Progenitor cell of endocrine pancreas (in vitro differentiated cells): ENCODE results near the gene BFSP2. TPM values are rescaled to one million over a fixed set of nuclear protein-coding genes. Genes with fewer than 3 reads are reported as not detected.

Experiments used
- DNase-seq: peaks from one replicate; pipeline ENCODE4 v3.0.0; 2021; ENCODE audit warnings: low spot score; ENCODE audit not compliant: unreplicated experiment
- H3K27ac Mint-ChIP-seq: 2 replicates; pipeline ENCODE4 v1.8.0; 2021; ENCODE audit warnings: mild to moderate bottlenecking, moderate library complexity, mixed read lengths
- H3K27me3 Mint-ChIP-seq: 2 replicates; pipeline ENCODE4 v1.8.0; 2021; ENCODE audit warnings: mixed read lengths
- H3K36me3 Mint-ChIP-seq: 2 replicates; pipeline ENCODE4 v1.8.0; 2022; ENCODE audit warnings: mixed read lengths; ENCODE audit not compliant: insufficient read depth
- H3K4me1 Mint-ChIP-seq: 2 replicates; pipeline ENCODE4 v1.8.0; 2021; ENCODE audit warnings: low read depth, mixed read lengths
- H3K4me3 Mint-ChIP-seq: 2 replicates; pipeline ENCODE4 v1.8.0; 2021; ENCODE audit warnings: low read depth, mild to moderate bottlenecking, moderate library complexity, mixed read lengths
- H3K9me3 Mint-ChIP-seq: 2 replicates; pipeline ENCODE4 v1.8.0; 2021; ENCODE audit warnings: low read depth, mixed read lengths
- total RNA-seq: library from RNA; stranded (reverse); gene quantifications from 2 replicates; pipeline ENCODE4 v1.2.1, GENCODE V29; 2021
- TF ChIP-seq, protein P1 (sequence below): fragments of 200-600 bp; sonication (generic); IDR thresholded peaks from one replicate; pipeline ENCODE4 v1.5.0; 2021; ENCODE audit warnings: antibody characterized with exemption, mild to moderate bottlenecking; ENCODE audit not compliant: unreplicated experiment

Gene BFSP2
- total RNA-seq, 1 donor from 2014 or later, result not detected

DNA sequence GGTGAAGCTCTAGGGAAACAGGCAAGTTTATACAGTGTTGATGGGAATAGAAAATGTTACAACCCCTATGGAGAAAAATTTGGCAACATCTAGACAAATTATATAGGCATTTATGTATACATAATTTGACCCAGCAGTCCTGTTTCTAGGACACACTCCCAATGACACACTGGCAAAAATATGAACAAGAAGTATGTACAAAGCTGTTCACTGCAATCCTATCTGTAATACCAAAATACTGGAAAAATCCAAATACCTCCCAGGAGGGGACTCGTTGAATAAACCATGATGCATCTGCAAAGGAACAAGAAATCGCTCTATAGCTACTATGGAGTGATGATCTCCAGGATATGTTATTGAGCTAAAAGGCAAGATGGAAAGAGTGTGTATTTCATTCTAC lies 8.5 kb downstream of the BFSP2 start:
- H3K36me3 Mint-ChIP-seq, result no peaks in the 10 kb centered on the region

DNA sequence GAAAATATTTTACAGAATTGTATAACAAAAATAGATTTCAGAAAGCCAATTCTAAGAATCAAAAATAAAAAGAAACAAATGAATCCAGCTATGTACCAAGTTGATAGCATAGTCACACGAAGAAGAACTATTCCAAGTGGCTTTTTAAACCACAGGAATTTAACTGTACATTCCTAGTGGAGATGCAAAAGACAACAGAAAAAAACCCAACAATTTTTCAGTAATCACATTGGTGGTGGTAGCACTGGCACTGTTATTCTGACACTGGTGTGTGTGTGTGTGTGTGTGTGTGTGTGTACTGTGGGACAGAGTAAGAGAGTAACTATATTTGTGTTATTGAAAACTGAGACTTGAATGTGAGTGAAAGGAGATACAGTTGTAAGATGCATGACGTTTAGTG lies 9.1 kb downstream of the BFSP2 start:
- DNase-seq, result no peak
- TF ChIP-seq, protein P1, sequence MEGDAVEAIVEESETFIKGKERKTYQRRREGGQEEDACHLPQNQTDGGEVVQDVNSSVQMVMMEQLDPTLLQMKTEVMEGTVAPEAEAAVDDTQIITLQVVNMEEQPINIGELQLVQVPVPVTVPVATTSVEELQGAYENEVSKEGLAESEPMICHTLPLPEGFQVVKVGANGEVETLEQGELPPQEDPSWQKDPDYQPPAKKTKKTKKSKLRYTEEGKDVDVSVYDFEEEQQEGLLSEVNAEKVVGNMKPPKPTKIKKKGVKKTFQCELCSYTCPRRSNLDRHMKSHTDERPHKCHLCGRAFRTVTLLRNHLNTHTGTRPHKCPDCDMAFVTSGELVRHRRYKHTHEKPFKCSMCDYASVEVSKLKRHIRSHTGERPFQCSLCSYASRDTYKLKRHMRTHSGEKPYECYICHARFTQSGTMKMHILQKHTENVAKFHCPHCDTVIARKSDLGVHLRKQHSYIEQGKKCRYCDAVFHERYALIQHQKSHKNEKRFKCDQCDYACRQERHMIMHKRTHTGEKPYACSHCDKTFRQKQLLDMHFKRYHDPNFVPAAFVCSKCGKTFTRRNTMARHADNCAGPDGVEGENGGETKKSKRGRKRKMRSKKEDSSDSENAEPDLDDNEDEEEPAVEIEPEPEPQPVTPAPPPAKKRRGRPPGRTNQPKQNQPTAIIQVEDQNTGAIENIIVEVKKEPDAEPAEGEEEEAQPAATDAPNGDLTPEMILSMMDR, result no peak
- H3K4me3 Mint-ChIP-seq, result no peak overlapping the region
- H3K4me1 Mint-ChIP-seq, result peaks cover 22% of the 10 kb centered on the region
- no peak overlapping the region for H3K27ac Mint-ChIP-seq
- H3K9me3 Mint-ChIP-seq, result no peaks in the 10 kb centered on the region
- no peaks in the 10 kb centered on the region for H3K36me3 Mint-ChIP-seq
- peaks cover 3% of the 10 kb centered on the region for H3K27me3 Mint-ChIP-seq

More for the DNA sequence above, 8.5 kb downstream of the BFSP2 start:
- TF ChIP-seq, protein P1, result no peak
- H3K4me3 Mint-ChIP-seq, result no peak overlapping the region
- H3K9me3 Mint-ChIP-seq, result no peaks in the 10 kb centered on the region
- no peak for DNase-seq
- H3K27ac Mint-ChIP-seq, result no peak overlapping the region
- H3K27me3 Mint-ChIP-seq, result peaks cover 3% of the 10 kb centered on the region
- peaks cover 20% of the 10 kb centered on the region for H3K4me1 Mint-ChIP-seq

DNA sequence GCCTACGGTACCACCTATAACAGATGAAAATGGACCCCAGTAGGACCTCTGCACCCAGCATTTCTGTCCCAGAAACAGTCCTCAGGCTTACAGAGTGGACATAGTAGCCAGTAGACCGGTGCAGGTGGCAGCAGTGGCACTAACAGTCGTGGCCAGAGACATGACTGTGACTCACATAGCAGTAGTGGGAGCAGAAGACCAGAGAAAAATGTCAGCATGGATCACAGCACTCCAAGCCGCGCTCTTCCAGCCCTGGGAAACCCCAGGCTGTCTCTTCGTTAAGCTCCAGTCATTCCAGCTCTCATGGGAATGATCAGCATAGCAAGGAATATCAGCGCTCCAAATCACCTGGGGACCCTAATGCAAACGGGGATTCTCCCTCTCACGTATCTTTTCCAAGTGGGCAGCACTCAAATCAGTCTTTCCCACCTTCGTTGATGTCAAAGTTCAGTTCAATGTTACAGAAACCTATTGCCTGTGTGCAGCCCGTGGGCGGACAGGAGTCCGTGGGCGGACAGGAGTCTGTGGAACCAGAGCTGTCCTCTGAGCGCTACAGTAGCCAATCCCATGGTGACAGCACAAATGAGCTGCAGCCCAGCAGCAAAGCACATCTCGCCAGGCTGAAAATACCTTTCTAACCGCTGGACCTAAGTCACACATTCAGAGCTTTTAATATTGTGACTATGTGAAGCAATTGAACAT lies 10.5 kb downstream of the BFSP2 start:
- TF ChIP-seq, protein P1, result no peak
- H3K4me3 Mint-ChIP-seq, result no peak overlapping the region
- no peak overlapping the region for H3K27ac Mint-ChIP-seq
- DNase-seq, result no peak
- H3K27me3 Mint-ChIP-seq, result peaks cover 3% of the 10 kb centered on the region
- H3K9me3 Mint-ChIP-seq, result no peaks in the 10 kb centered on the region
- H3K4me1 Mint-ChIP-seq, result peaks cover 16% of the 10 kb centered on the region
- no peaks in the 10 kb centered on the region for H3K36me3 Mint-ChIP-seq

DNA sequence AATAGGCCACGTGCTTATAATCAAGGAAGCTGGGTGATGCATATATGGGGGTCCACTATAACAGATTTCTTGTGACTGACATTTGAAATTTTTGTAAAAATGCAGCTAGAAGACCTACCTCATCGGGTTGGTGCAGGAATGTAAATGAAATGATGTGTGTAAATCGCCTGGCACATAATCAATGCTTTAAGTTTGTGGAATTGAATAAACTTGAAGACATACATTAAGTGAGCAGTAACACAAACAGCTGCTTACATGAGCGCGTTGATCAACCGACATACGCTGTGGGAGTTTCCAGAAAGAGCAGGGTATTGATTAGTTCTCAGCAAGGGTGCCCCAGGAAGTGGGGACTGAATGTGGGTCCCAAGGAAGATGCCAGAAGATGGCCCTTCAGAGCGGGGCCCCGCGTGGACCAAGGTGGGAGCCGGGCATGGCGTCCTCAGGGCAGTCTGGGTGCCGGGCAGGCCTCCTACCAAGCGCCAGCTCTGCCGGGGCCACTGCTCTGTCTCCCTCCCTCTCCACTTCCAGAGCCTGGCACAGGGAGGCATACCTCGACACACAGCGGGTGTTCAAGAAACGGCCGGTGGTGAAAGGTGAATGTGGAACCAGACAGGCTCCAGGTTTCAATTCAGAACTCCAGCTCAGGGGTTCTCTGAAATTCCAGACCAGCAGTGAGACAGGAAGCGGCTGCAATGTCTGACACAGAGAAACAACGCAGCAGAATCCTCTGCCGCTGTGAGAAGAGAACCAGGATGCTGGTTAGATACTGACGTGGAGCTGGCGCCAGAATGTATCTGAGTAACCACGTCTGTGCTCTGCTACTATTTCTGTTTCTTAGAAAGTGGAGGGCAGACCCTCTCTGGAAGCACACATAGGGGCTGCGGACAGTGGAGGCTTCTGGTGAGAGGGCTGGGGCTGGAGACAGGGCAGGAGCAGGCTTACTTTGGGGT lies 12.6 kb downstream of the BFSP2 start:
- Mint-ChIP-seq H3K4me1 (peaks cover 13% of the 10 kb centered on the region), H3K27me3 (peaks cover 3% of the 10 kb centered on the region), H3K27ac (peak overlapping the region; percentile 69), H3K4me3 (no peak overlapping the region), H3K36me3 (no peaks in the 10 kb centered on the region), H3K9me3 (no peaks in the 10 kb centered on the region)
- DNase-seq, result no peak
- TF ChIP-seq, protein P1, result no peak
